Left ventricle myocardium superior (tissue), 1 donor: Measurements from ENCODE around the gene SLC12A9. TPM values are rescaled to one million over a fixed set of nuclear protein-coding genes. Genes with fewer than 3 reads are reported as not detected.
"Not testable (repeated sequence)": the region's sequence is repeated elsewhere in the genome, so short reads cannot be mapped to it uniquely, and the experiment has no call there.

Source experiments
- ATAC-seq: fragments of 200-7000 bp; cut with Tn5 transposase; one replicate; pipeline ENCODE4 v1.9.1; 2020; ENCODE audit warnings: mild to moderate bottlenecking, moderate library complexity
- DNase-seq: peaks from one replicate; pipeline ENCODE4 v3.0.0-alpha.2; 2020
- intact Hi-C: fragments of 100-400 bp; cut with micrococcal nuclease; formaldehyde crosslinking; loops from one replicate; pipeline ENCODE4 v1.11.0; 2022
- long read RNA-seq: library from polyadenylated mRNA; unstranded; transcript quantifications from one replicate; pipeline ENCODE4 v2.0.0, GENCODE V29; 2021
- total RNA-seq: library from RNA; stranded (reverse); fragmentation: NEBNext Ultra II Directional; extraction: Animal tissue kit (Norgen Biotek cat#: 25700); gene quantifications from one replicate; pipeline ENCODE4 v1.2.1, GENCODE V29; 2021
- donor health status: DM: no; HTN: yes; CAD: no; lungs with severe emphysema.

SLC12A9 gene
- total RNA-seq = 9.0 TPM
- long read RNA-seq, full-length matches to known transcripts = 5 of 10 reads
- long read RNA-seq, partial matches to known transcripts = 2 of 10 reads
- long read RNA-seq, other reads (novel, unspliced or antisense) = 3 of 10 reads

- ATAC-seq = peak; percentile 100
- peak; percentile 95 for DNase-seq
- intact Hi-C loops = loop anchor here (10.0 kb wide), 1 partner anchor 147 kb away; the partner anchor contains the start of gene POP7
Observed at GRCh38 chr7:100852048-100852872, at the start of gene SLC12A9. Gene SLC12A9 (plus strand): TSS chr7:100852713. CDS start chr7:100854198, 1,485 bp downstream.

GRCh38 chr7:100802951-100803350 is 49.6 kb upstream of the SLC12A9 start:
- intact Hi-C loops = no loop called here
- DNase-seq (no peak), ATAC-seq (no peak)

- ATAC-seq = peak; percentile 86
- peak; percentile 67 for DNase-seq
- intact Hi-C loops = no loop called here
Observed at GRCh38 chr7:100803398-100804161, 48.9 kb upstream of the SLC12A9 start.

GRCh38 chr7:100804681-100805431 is 47.7 kb upstream of the SLC12A9 start:
- ATAC-seq = no peak
- DNase-seq = no peak
- intact Hi-C loops = no loop called here

GRCh38 chr7:100806276-100806675 is 46.2 kb upstream of the SLC12A9 start:
- intact Hi-C loops = no loop called here

GRCh38 chr7:100806883-100807282 is 45.6 kb upstream of the SLC12A9 start:
- ATAC-seq, intact Hi-C loops, DNase-seq: not testable (repeated sequence)

More at GRCh38 chr7:100806276-100806675, 46.2 kb upstream of the SLC12A9 start:
- DNase-seq (no peak), ATAC-seq (no peak)

- intact Hi-C loops = no loop called here
- DNase-seq (no peak), ATAC-seq (no peak)
Observed at GRCh38 chr7:100808354-100808875, 44.1 kb upstream of the SLC12A9 start.

GRCh38 chr7:100811480-100811879 is 41.0 kb upstream of the SLC12A9 start:
- DNase-seq = no peak
- intact Hi-C loops = no loop called here
- ATAC-seq = no peak

GRCh38 chr7:100812729-100813128 is 39.8 kb upstream of the SLC12A9 start:
- ATAC-seq (no peak), DNase-seq (no peak)
- intact Hi-C loops = no loop called here

GRCh38 chr7:100816515-100816914 is 36.0 kb upstream of the SLC12A9 start:
- ATAC-seq, intact Hi-C loops, DNase-seq: not testable (repeated sequence)

- DNase-seq (no peak), ATAC-seq (no peak)
- intact Hi-C loops = no loop called here
Observed at GRCh38 chr7:100817097-100817496, 35.4 kb upstream of the SLC12A9 start.

GRCh38 chr7:100818366-100818765 is 34.1 kb upstream of the SLC12A9 start:
- ATAC-seq (no peak), DNase-seq (no peak)
- intact Hi-C loops = no loop called here

- no peak for DNase-seq
- ATAC-seq = no peak
- intact Hi-C loops = no loop called here
Observed at GRCh38 chr7:100818825-100819224, 33.7 kb upstream of the SLC12A9 start.

- intact Hi-C loops = no loop called here
- ATAC-seq (no peak), DNase-seq (no peak)
Observed at GRCh38 chr7:100819586-100819985, 32.9 kb upstream of the SLC12A9 start.

- intact Hi-C loops = no loop called here
- ATAC-seq (no peak), DNase-seq (no peak)
Observed at GRCh38 chr7:100822236-100823139, 30.0 kb upstream of the SLC12A9 start.

- intact Hi-C loops = no loop called here
- ATAC-seq (no peak), DNase-seq (no peak)
Observed at GRCh38 chr7:100823140-100823525, 29.4 kb upstream of the SLC12A9 start.

GRCh38 chr7:100823534-100823933 is 29.0 kb upstream of the SLC12A9 start:
- DNase-seq (no peak), ATAC-seq (no peak)
- intact Hi-C loops = no loop called here
